Measurements from ENCODE around the gene CDA.

Gene CDA

DNA sequence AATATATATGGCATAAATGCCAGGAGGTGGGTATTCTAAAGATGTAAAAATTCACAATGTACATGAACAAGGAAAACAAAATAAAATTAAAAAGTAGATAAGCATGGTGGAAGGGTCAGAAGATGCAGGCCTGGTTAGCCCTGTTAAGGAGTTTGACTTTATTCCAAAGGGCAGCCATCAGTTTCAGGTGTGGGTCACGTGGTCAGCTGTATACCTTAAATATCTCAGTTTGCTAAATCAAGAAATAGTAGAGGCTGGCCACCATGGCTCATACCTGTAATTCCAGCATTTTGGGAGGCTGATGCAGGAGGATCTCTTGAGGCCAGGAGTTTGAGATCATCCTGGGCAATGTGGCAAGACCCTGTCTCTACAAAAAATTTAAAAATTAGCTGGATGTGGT is 35.8 kb downstream of the CDA start:
- CTCF ChIA-PET = interaction anchor here (0.6 to 1.5 kb wide), 3 partner anchors 9 to 110 kb away, joined by 3 to 7 read pairs (median 3); partner anchors contain the start of gene PINK1

DNA sequence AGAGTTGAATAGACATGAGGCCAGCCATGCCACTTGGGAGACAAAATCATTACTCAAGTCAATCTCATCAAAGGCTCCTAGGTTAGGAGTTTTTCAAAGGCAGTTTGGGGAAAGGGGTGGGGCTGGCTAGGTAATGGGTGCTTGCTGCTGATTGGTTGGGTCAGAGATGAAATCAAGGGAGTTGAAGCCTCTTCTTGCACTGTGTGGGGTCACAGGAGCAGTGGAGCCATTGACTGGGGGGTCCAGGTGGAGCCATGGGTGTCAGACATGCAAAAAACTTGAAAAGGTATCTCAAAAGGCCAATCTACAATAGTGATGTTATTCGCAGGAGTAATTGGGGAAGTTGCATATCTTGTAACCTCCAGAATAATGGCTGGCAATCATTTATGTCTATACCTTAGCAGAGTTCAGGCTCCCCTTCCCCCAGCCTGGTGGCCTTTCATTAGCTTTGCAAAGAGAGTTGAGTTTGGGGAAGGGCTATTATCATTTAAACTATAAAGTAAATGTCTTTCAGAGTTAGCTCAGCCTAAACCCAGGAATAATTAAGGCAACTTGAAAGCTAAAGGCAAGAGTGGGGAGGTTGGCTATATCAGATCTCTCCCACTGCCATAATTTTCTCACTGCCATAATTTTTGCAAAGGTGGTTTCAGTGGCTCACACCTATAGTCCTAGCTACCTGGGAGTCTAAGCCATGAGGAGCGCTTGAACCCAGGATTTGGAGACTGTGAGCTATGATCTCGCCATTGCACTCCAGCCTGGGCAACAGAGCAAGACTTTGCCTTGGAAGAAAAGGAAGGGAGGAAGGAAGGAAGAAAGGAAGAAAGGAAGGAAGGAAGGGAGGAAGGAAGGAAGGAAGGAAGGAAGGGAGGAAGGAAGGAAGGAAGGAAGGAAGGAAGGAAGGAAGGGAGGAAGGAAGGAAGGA is 36.5 kb downstream of the CDA start:
- Histone ChIP-seq H3K36me3 (ENCODE audit: control insufficient read depth in 2 of 2, insufficient read depth in 1 of 2, low read length in 2 of 2) (no peaks in the 10 kb centered on the region), H3K4me3 (ENCODE audit: low read depth, low read length) (no peak overlapping the region), H3K27ac (ENCODE audit: extremely low read depth, low read depth, low read length) (no peak overlapping the region), H3K9me3 (ENCODE audit: control insufficient read depth, insufficient read depth, low read depth, low read length) (no peaks in the 10 kb centered on the region), H3K4me1 (ENCODE audit: control insufficient read depth, insufficient read depth, low read length) (no peaks in the 10 kb centered on the region)
- ChIA-PET CTCF (interaction anchor here (0.5 to 1.5 kb wide), 4 partner anchors 8 to 474 kb away, joined by 3 to 7 read pairs (median 4); partner anchors contain the start of gene PINK1), POLR2A (no interaction called here)
- TF ChIP-seq ZNF366 (tag by site-specific recombination; conservative IDR thresholded peaks at IDR 0.05) (peak; percentile 88), KLF10 (tag by site-specific recombination; IDR thresholded peaks at IDR 0.05) (no peak), ZNF174 (tag by site-specific recombination; IDR thresholded peaks at IDR 0.05) (no peak)
- TF ChIP-seq, protein P1, sequence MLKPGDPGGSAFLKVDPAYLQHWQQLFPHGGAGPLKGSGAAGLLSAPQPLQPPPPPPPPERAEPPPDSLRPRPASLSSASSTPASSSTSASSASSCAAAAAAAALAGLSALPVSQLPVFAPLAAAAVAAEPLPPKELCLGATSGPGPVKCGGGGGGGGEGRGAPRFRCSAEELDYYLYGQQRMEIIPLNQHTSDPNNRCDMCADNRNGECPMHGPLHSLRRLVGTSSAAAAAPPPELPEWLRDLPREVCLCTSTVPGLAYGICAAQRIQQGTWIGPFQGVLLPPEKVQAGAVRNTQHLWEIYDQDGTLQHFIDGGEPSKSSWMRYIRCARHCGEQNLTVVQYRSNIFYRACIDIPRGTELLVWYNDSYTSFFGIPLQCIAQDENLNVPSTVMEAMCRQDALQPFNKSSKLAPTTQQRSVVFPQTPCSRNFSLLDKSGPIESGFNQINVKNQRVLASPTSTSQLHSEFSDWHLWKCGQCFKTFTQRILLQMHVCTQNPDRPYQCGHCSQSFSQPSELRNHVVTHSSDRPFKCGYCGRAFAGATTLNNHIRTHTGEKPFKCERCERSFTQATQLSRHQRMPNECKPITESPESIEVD (tag by site-specific recombination; IDR thresholded peaks at IDR 0.05) = no peak

More for the DNA sequence above, 35.8 kb downstream of the CDA start:
- TF ChIP-seq ZFP41 (tag by site-specific recombination; IDR thresholded peaks at IDR 0.05; ENCODE audit: borderline replicate concordance) (no peak), ZNF596 (tag by site-specific recombination; IDR thresholded peaks at IDR 0.05) (no peak), ZNF19 (tag by site-specific recombination; IDR thresholded peaks at IDR 0.05; ENCODE audit: low read depth) (no peak), ZNF621 (tag by site-specific recombination; IDR thresholded peaks at IDR 0.05) (no peak), ZSCAN16 (tag by site-specific recombination; IDR thresholded peaks at IDR 0.05) (no peak), KLF7 (tag by site-specific recombination; IDR thresholded peaks at IDR 0.05; ENCODE audit: borderline replicate concordance) (no peak), ZNF585B (tag by site-specific recombination; IDR thresholded peaks at IDR 0.05) (no peak), ZNF266 (tag by site-specific recombination; IDR thresholded peaks at IDR 0.05; ENCODE audit: low read depth) (no peak), ZBTB17 (tag by site-specific recombination; IDR thresholded peaks at IDR 0.05) (no peak), ZNF202 (tag by site-specific recombination; IDR thresholded peaks at IDR 0.05; ENCODE audit: borderline replicate concordance) (no peak), ZNF785 (tag by site-specific recombination; IDR thresholded peaks at IDR 0.05) (no peak), ZNF510 (tag by site-specific recombination; IDR thresholded peaks at IDR 0.05; ENCODE audit: insufficient replicate concordance) (no peak)
- TF ChIP-seq, protein P2, sequence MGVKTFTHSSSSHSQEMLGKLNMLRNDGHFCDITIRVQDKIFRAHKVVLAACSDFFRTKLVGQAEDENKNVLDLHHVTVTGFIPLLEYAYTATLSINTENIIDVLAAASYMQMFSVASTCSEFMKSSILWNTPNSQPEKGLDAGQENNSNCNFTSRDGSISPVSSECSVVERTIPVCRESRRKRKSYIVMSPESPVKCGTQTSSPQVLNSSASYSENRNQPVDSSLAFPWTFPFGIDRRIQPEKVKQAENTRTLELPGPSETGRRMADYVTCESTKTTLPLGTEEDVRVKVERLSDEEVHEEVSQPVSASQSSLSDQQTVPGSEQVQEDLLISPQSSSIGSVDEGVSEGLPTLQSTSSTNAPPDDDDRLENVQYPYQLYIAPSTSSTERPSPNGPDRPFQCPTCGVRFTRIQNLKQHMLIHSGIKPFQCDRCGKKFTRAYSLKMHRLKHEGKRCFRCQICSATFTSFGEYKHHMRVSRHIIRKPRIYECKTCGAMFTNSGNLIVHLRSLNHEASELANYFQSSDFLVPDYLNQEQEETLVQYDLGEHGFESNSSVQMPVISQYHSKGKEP (tag by site-specific recombination; IDR thresholded peaks at IDR 0.05) = no peak
- H3K27ac ChIP-seq (ENCODE audit: extremely low read depth, low read depth, low read length) = no peak overlapping the region
- POLR2A ChIA-PET = no interaction called here
- no peaks in the 10 kb centered on the region for H3K36me3 ChIP-seq (ENCODE audit: control insufficient read depth in 2 of 2, insufficient read depth in 1 of 2, low read length in 2 of 2)
- H3K4me1 ChIP-seq (ENCODE audit: control insufficient read depth, insufficient read depth, low read length) = no peaks in the 10 kb centered on the region
- no peaks in the 10 kb centered on the region for H3K9me3 ChIP-seq (ENCODE audit: control insufficient read depth, insufficient read depth, low read depth, low read length)
- H3K4me3 ChIP-seq (ENCODE audit: low read depth, low read length) = no peak overlapping the region

DNA sequence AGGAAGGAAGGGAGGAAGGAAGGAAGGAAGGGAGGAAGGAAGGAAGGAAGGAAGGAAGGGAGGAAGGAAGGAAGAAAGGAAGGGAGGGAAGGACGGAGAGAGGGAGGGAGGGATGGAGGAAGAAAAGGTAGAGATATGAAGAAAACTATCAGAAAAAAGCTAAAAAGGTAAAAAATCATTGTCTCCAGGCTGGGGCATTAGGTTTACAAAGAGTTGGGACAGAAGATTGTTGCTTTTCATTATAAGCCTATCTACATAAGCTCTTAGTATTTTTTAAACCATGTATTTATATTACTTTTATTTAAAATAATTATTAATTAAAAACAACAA is 37.2 kb downstream of the CDA start:
- TF ChIP-seq ZNF76 (tag by site-specific recombination; IDR thresholded peaks at IDR 0.05; ENCODE audit: borderline replicate concordance, low read depth) (no peak), ZNF510 (tag by site-specific recombination; IDR thresholded peaks at IDR 0.05; ENCODE audit: insufficient replicate concordance) (no peak), PRDM1 (tag by site-specific recombination; IDR thresholded peaks at IDR 0.05) (no peak), ZNF366 (tag by site-specific recombination; conservative IDR thresholded peaks at IDR 0.05) (peak; percentile 88), SP3 (tag by site-specific recombination; IDR thresholded peaks at IDR 0.05) (no peak), TRIM28 (IDR thresholded peaks at IDR 0.05; ENCODE audit: borderline replicate concordance, low read length) (no peak), ZFP37 (tag by site-specific recombination; IDR thresholded peaks at IDR 0.05) (no peak)
- TF ChIP-seq, protein P3, sequence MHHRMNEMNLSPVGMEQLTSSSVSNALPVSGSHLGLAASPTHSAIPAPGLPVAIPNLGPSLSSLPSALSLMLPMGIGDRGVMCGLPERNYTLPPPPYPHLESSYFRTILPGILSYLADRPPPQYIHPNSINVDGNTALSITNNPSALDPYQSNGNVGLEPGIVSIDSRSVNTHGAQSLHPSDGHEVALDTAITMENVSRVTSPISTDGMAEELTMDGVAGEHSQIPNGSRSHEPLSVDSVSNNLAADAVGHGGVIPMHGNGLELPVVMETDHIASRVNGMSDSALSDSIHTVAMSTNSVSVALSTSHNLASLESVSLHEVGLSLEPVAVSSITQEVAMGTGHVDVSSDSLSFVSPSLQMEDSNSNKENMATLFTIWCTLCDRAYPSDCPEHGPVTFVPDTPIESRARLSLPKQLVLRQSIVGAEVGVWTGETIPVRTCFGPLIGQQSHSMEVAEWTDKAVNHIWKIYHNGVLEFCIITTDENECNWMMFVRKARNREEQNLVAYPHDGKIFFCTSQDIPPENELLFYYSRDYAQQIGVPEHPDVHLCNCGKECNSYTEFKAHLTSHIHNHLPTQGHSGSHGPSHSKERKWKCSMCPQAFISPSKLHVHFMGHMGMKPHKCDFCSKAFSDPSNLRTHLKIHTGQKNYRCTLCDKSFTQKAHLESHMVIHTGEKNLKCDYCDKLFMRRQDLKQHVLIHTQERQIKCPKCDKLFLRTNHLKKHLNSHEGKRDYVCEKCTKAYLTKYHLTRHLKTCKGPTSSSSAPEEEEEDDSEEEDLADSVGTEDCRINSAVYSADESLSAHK (tag by site-specific recombination; IDR thresholded peaks at IDR 0.05) = no peak
- no peak overlapping the region for H3K4me3 ChIP-seq (ENCODE audit: low read depth, low read length)
- CTCF ChIA-PET = interaction anchor here (0.5 kb wide), 1 partner anchor 474 kb away, joined by 4 read pairs; no protein-coding TSS in a partner anchor
- POLR2A ChIA-PET = no interaction called here
- H3K36me3 ChIP-seq (ENCODE audit: control insufficient read depth in 2 of 2, insufficient read depth in 1 of 2, low read length in 2 of 2) = no peaks in the 10 kb centered on the region
- H3K4me1 ChIP-seq (ENCODE audit: control insufficient read depth, insufficient read depth, low read length) = no peaks in the 10 kb centered on the region
- H3K27ac ChIP-seq (ENCODE audit: extremely low read depth, low read depth, low read length) = no peak overlapping the region
- H3K9me3 ChIP-seq (ENCODE audit: control insufficient read depth, insufficient read depth, low read depth, low read length) = no peaks in the 10 kb centered on the region

Measured in HEK293 (cell line).